Panc1 (cell line): ENCODE measurements around the gene ASB16. TPM values are rescaled to one million over a fixed set of nuclear protein-coding genes. Genes with fewer than 3 reads are reported as not detected.

Experiments
- ATAC-seq: fragments of 200-7000 bp; cut with Tn5 transposase; 2 replicates; pipeline ENCODE4 v1.9.1; 2020; ENCODE audit warnings: mild to moderate bottlenecking, moderate library complexity
- BruUV-seq: library from RNA; stranded (reverse); fragments of 400-500 nt; replicated peaks from 2 replicates; lab custom pipeline; 2021; lab: Mats Ljungman, UMichigan
- CTCF ChIA-PET: fragments of 300-600 bp; sonication (Branson Sonifier 250); formaldehyde crosslinking; loops from one replicate; lab custom pipeline; 2022; ENCODE audit warnings: antibody characterized with exemption; lab: Charles Lee
- POLR2A ChIA-PET: fragments of 300-600 bp; sonication (Branson Sonifier 250); formaldehyde crosslinking; loops from one replicate; lab custom pipeline; 2022; ENCODE audit warnings: antibody characterized with exemption; lab: Charles Lee
- DNase-seq: peaks from one replicate; pipeline ENCODE4 v3.0.0-alpha.2; 2010; ENCODE audit warnings: low read depth, low spot score
- H3K27ac ChIP-seq: 2 replicates; pipeline ENCODE4 v1.5.1; 2011; ENCODE audit warnings: mild to moderate bottlenecking, low read length, inconsistent platforms
- H3K27me3 ChIP-seq: fragments of 200-500 bp; sonication (Bioruptor generic); 2 replicates; pipeline ENCODE4 v1.6.0; 2014; ENCODE audit warnings: low read length, inconsistent platforms; ENCODE audit not compliant: control insufficient read depth, insufficient read depth
- H3K36me3 ChIP-seq: fragments of 200-500 bp; sonication (Bioruptor generic); 2 replicates; pipeline ENCODE4 v1.5.1; 2014; ENCODE audit warnings: inconsistent platforms, mild to moderate bottlenecking, low read length, moderate library complexity; ENCODE audit not compliant: control insufficient read depth, insufficient read depth
- H3K4me1 ChIP-seq: 2 replicates; pipeline ENCODE4 v1.5.1; 2011; ENCODE audit warnings: inconsistent platforms, mild to moderate bottlenecking, low read length, moderate library complexity; ENCODE audit not compliant: control insufficient read depth, insufficient read depth
- H3K4me3 ChIP-seq, 2 experiments: 2 replicates each; pipeline ENCODE4 v1.5.1; 2011 to 2012; ENCODE audit warnings: low read depth in 2 of 2, low read length in 2 of 2, mild to moderate bottlenecking in 2 of 2, inconsistent platforms in 1 of 2, moderate library complexity in 1 of 2
- H3K9me3 ChIP-seq: fragments of 200-500 bp; sonication (Bioruptor generic); 2 replicates; pipeline ENCODE4 v1.5.1; 2014; ENCODE audit warnings: low read depth, mild to moderate bottlenecking, inconsistent platforms, low read length, moderate library complexity; ENCODE audit not compliant: control insufficient read depth, insufficient read depth
- CTCF ChIP-seq: fragments of 450-650 bp; IDR thresholded peaks from 2 replicates; pipeline ENCODE4 v1.5.1; 2017; ENCODE audit warnings: mild to moderate bottlenecking
- POLR2AphosphoS5 ChIP-seq: IDR thresholded peaks from 2 replicates; pipeline ENCODE4 v1.6.1; 2012; ENCODE audit warnings: mild to moderate bottlenecking, low read depth, low read length, moderate library complexity
- REST ChIP-seq, 2 experiments: IDR thresholded peaks; 2 replicates each; pipeline ENCODE4 v1.6.1; 2011 to 2012; ENCODE audit warnings: low read depth in 2 of 2, control low read depth in 1 of 2, low read length in 1 of 2, mild to moderate bottlenecking in 1 of 2, moderate library complexity in 1 of 2; ENCODE audit not compliant: insufficient read depth in 1 of 2
- TCF7L2 ChIP-seq: IDR thresholded peaks from 2 replicates; pipeline ENCODE4 v1.6.1; 2011; ENCODE audit warnings: mild to moderate bottlenecking, low read depth, low read length, inconsistent platforms
- in situ Hi-C: cut with HindIII; loops from 2 replicates; pipeline ENCODE4 v1.10.0; 2016; ENCODE audit warnings: low sequenced_read_pairs, low pct_unique_long_range_greater_than_20kb
- intact Hi-C: fragments of 100-400 bp; cut with micrococcal nuclease; formaldehyde crosslinking; loops from one replicate; pipeline ENCODE4 v1.10.0; 2022; ENCODE audit not compliant: unreplicated experiment
- microRNA-seq: library from miRNA; unstranded; fragments of <30 nt; microRNA quantifications from one replicate; pipeline ENCODE4 v1.1.0, GENCODE V29; 2020; ENCODE audit not compliant: unreplicated experiment
- total RNA-seq: library from RNA; stranded (reverse); gene quantifications from one replicate; pipeline ENCODE4 v1.2.1, GENCODE V29; 2021; ENCODE audit not compliant: unreplicated experiment

Gene ASB16
- total RNA-seq, 1 experiment from 2014 or later: not detected

GRCh38 chr17:44223541-44224071 is 53.1 kb downstream of the ASB16 start:
- Histone ChIP-seq H3K9me3 (no peaks in the 10 kb centered on the region), H3K27me3 (no peaks in the 10 kb centered on the region), H3K4me3 (no peak overlapping the region), H3K4me1 (peaks cover 16% of the 10 kb centered on the region), H3K27ac (peak overlapping the region; percentile 87), H3K36me3 (no peaks in the 10 kb centered on the region; the same call in 1 of the 2 replicates)
- ATAC-seq: no peak
- ChIA-PET CTCF (interaction anchor here (0.7 kb wide), 1 partner anchor 105 kb away, joined by 3 read pairs; no protein-coding TSS in a partner anchor), POLR2A (no interaction called here)
- intact Hi-C loops: loop anchor here (5.0 kb wide), 1 partner anchor 104 kb away; no protein-coding TSS in a partner anchor
- DNase-seq: no peak
- no TSS peak for BruUV-seq
- TF ChIP-seq CTCF (no peak), POLR2AphosphoS5 (peak; percentile 46; the same call in 1 of the 2 replicates), REST (IDR thresholded peaks at IDR 0.05; ENCODE audit: insufficient read depth in 1 of 2, low read depth in 2 of 2, low read length in 1 of 2) (no peak), TCF7L2 (peak; percentile 69)
- in situ Hi-C loops: no loop called here

Small RNAs within 50 kb of the gene (microRNA-seq; reads per million reads assigned to microRNA genes)
- gene MIR6782: not detected

Other genes starting within 250 kb of the ASB16 start
- gene PPY, start 228.2 kb upstream of the ASB16 start, total RNA-seq: not detected
- gene PYY, start 216.8 kb upstream of the ASB16 start, total RNA-seq: not detected
- gene NAGS, start 166.1 kb upstream of the ASB16 start, total RNA-seq: 2.7 TPM
- gene TMEM101, start 155.7 kb upstream of the ASB16 start, total RNA-seq: 32.8 TPM
- gene LSM12, start 104.0 kb upstream of the ASB16 start, total RNA-seq: 73.0 TPM
- gene G6PC3, start 100.0 kb upstream of the ASB16 start, total RNA-seq: 42.7 TPM
- 11.5 TPM for gene HDAC5, start 47.1 kb upstream of the ASB16 start, total RNA-seq
- gene HROB, start 28.8 kb upstream of the ASB16 start, total RNA-seq: 7.8 TPM
- 30.7 TPM for gene TMUB2, start 16.3 kb downstream of the ASB16 start, total RNA-seq
- 69.8 TPM for gene ATXN7L3, start 29.2 kb downstream of the ASB16 start, total RNA-seq
- 116 TPM for gene UBTF, start 49.0 kb downstream of the ASB16 start, total RNA-seq
- gene SLC4A1, start 97.4 kb downstream of the ASB16 start, total RNA-seq: not detected
- 3.6 TPM for gene RUNDC3A, start 137.9 kb downstream of the ASB16 start, total RNA-seq
- gene SLC25A39, start 154.1 kb downstream of the ASB16 start, total RNA-seq: 138 TPM
- gene GRN, start 174.6 kb downstream of the ASB16 start, total RNA-seq: 304 TPM
- 7.6 TPM for gene FAM171A2, start 193.1 kb downstream of the ASB16 start, total RNA-seq
- gene ITGA2B, start 218.9 kb downstream of the ASB16 start, total RNA-seq: 2.4 TPM